HEK293 (cell line): Measurements from ENCODE around the gene ARHGAP45.

Experiments
- CTCF ChIA-PET: fragments of 350-600 bp; formaldehyde crosslinking; extraction: SDS; loops from one replicate; lab custom pipeline; 2021; ENCODE audit warnings: antibody characterized with exemption; lab: Yijun Ruan, JAX
- POLR2A ChIA-PET: fragments of 300-600 bp; formaldehyde crosslinking; extraction: SDS; loops from one replicate; lab custom pipeline; 2020; ENCODE audit warnings: antibody characterized with exemption, inconsistent platforms; lab: Yijun Ruan, JAX
- H3K27ac ChIP-seq: fragments of 200-500 bp; sonication (Bioruptor generic); 2 replicates; pipeline ENCODE4 v1.5.1; 2014; ENCODE audit warnings: low read depth, low read length, control low read depth, inconsistent platforms; ENCODE audit errors: extremely low read depth
- H3K36me3 ChIP-seq, 2 experiments: fragments of 200-500 bp in 1 of 2; sonication (Bioruptor generic) in 1 of 2; 1 replicate in 1 of 2; 2 replicates in 1 of 2; pipeline ENCODE4 v1.5.1; 2014 to 2017; ENCODE audit warnings: inconsistent platforms in 2 of 2, low read length in 2 of 2; ENCODE audit not compliant: control insufficient read depth in 2 of 2, insufficient read depth in 1 of 2
- H3K4me1 ChIP-seq: fragments of 200-500 bp; sonication (Bioruptor generic); 2 replicates; pipeline ENCODE4 v1.5.1; 2014; ENCODE audit warnings: mild to moderate bottlenecking, low read length, inconsistent platforms; ENCODE audit not compliant: control insufficient read depth, insufficient read depth
- H3K4me3 ChIP-seq: 2 replicates; pipeline ENCODE4 v1.5.1; 2011; ENCODE audit warnings: low read depth, mild to moderate bottlenecking, control low read depth, low read length, moderate library complexity
- H3K9me3 ChIP-seq: fragments of 200-500 bp; sonication (Bioruptor generic); 2 replicates; pipeline ENCODE4 v1.5.1; 2014; ENCODE audit warnings: low read depth, low read length, inconsistent platforms; ENCODE audit not compliant: control insufficient read depth, insufficient read depth
- BCL11A ChIP-seq: fragments of 450-650 bp; formaldehyde crosslinking; IDR thresholded peaks from 2 replicates; pipeline ENCODE4 v1.5.1; 2016; ENCODE audit warnings: low read depth, missing biosample characterization, missing genetic modification characterization
- OSR2 ChIP-seq: fragments of 450-650 bp; formaldehyde crosslinking; IDR thresholded peaks from 2 replicates; pipeline ENCODE4 v1.5.1; 2016; ENCODE audit warnings: missing biosample characterization, missing genetic modification characterization
- TRIM28 ChIP-seq: IDR thresholded peaks from 2 replicates; pipeline ENCODE4 v1.6.1; 2011; ENCODE audit warnings: low read length, control low read depth, borderline replicate concordance
- YY2 ChIP-seq: fragments of 450-650 bp; formaldehyde crosslinking; IDR thresholded peaks from 2 replicates; pipeline ENCODE4 v1.5.1; 2016; ENCODE audit warnings: missing biosample characterization, missing genetic modification characterization
- ZBTB20 ChIP-seq: fragments of 450-650 bp; formaldehyde crosslinking; IDR thresholded peaks from 2 replicates; pipeline ENCODE4 v1.5.1; 2016; ENCODE audit warnings: missing biosample characterization, missing genetic modification characterization
- ZBTB48 ChIP-seq: fragments of 450-650 bp; formaldehyde crosslinking; IDR thresholded peaks from 2 replicates; pipeline ENCODE4 v1.5.1; 2016; ENCODE audit warnings: missing biosample characterization, missing genetic modification characterization
- ZNF114 ChIP-seq: fragments of 450-650 bp; formaldehyde crosslinking; IDR thresholded peaks from 2 replicates; pipeline ENCODE4 v1.5.0; 2017; ENCODE audit warnings: missing biosample characterization, missing genetic modification characterization
- ZNF280D ChIP-seq: fragments of 450-650 bp; formaldehyde crosslinking; IDR thresholded peaks from 2 replicates; pipeline ENCODE4 v1.5.1; 2016; ENCODE audit warnings: missing biosample characterization, missing genetic modification characterization
- ZNF426 ChIP-seq: fragments of 450-650 bp; formaldehyde crosslinking; IDR thresholded peaks from 2 replicates; pipeline ENCODE4 v1.5.1; 2017; ENCODE audit warnings: missing biosample characterization, missing genetic modification characterization, mild to moderate bottlenecking, inconsistent platforms, moderate library complexity
- ZNF449 ChIP-seq: fragments of 450-650 bp; formaldehyde crosslinking; IDR thresholded peaks from 2 replicates; pipeline ENCODE4 v1.5.1; 2017; ENCODE audit warnings: missing biosample characterization, mild to moderate bottlenecking, missing genetic modification characterization, moderate library complexity
- ZNF488 ChIP-seq: fragments of 450-650 bp; formaldehyde crosslinking; IDR thresholded peaks from 2 replicates; pipeline ENCODE4 v1.5.1; 2016; ENCODE audit warnings: missing biosample characterization, missing genetic modification characterization
- ZNF596 ChIP-seq: fragments of 450-650 bp; IDR thresholded peaks from 2 replicates; pipeline ENCODE4 v1.5.0; 2018; ENCODE audit warnings: missing biosample characterization, mild to moderate bottlenecking, missing genetic modification characterization, moderate library complexity
- ZNF621 ChIP-seq: fragments of 450-650 bp; formaldehyde crosslinking; IDR thresholded peaks from 2 replicates; pipeline ENCODE4 v1.5.1; 2017; ENCODE audit warnings: missing biosample characterization, missing genetic modification characterization
- ZNF624 ChIP-seq: fragments of 450-650 bp; formaldehyde crosslinking; IDR thresholded peaks from 2 replicates; pipeline ENCODE4 v1.5.1; 2017; ENCODE audit warnings: missing biosample characterization, missing genetic modification characterization
- ZNF658 ChIP-seq: fragments of 450-650 bp; formaldehyde crosslinking; IDR thresholded peaks from 2 replicates; pipeline ENCODE4; 2016; ENCODE audit warnings: missing biosample characterization, missing genetic modification characterization
- ZNF664 ChIP-seq: fragments of 450-650 bp; formaldehyde crosslinking; IDR thresholded peaks from 2 replicates; pipeline ENCODE4 v1.5.1; 2016; ENCODE audit warnings: missing biosample characterization, missing genetic modification characterization
- ZNF76 ChIP-seq: fragments of 450-650 bp; formaldehyde crosslinking; IDR thresholded peaks from 2 replicates; pipeline ENCODE4; 2016; ENCODE audit warnings: low read depth, missing biosample characterization, missing genetic modification characterization, borderline replicate concordance
- ZNF792 ChIP-seq: fragments of 450-650 bp; formaldehyde crosslinking; IDR thresholded peaks from 2 replicates; pipeline ENCODE4 v1.5.1; 2016; ENCODE audit warnings: missing biosample characterization, missing genetic modification characterization
- TF ChIP-seq, protein P1 (sequence below): fragments of 450-650 bp; formaldehyde crosslinking; IDR thresholded peaks from 2 replicates; pipeline ENCODE4 v1.5.1; 2016; ENCODE audit warnings: missing biosample characterization, missing genetic modification characterization
- TF ChIP-seq, protein P2 (sequence below): fragments of 450-650 bp; formaldehyde crosslinking; IDR thresholded peaks from 2 replicates; pipeline ENCODE4 v1.5.1; 2016; ENCODE audit warnings: missing biosample characterization, missing genetic modification characterization

Gene ARHGAP45

GRCh38 chr19:1019616-1019961, 47.4 kb upstream of the ARHGAP45 start:
- peaks cover 7% of the 10 kb centered on the region for H3K4me1 ChIP-seq
- H3K9me3 ChIP-seq, result no peaks in the 10 kb centered on the region
- peaks cover 0 to 32% of the 10 kb centered on the region in 2 experiments; a peak in 1 of 3 replicates for H3K36me3 ChIP-seq
- TF ChIP-seq ZNF114 (tag by site-specific recombination), result no peak
- no peak for TF ChIP-seq ZNF280D (tag by site-specific recombination)
- no peak for TF ChIP-seq TRIM28
- no peak for TF ChIP-seq ZNF426 (tag by site-specific recombination)
- no peak for TF ChIP-seq OSR2 (tag by site-specific recombination)
- TF ChIP-seq YY2 (tag by site-specific recombination), result no peak
- no peak for TF ChIP-seq ZNF658
- POLR2A ChIA-PET, result interaction anchor here (1.1 to 1.2 kb wide), 3 partner anchors 21 to 85 kb away, joined by 3 to 4 read pairs (median 3); partner anchors contain the start of gene ABCA7
- CTCF ChIA-PET, result interaction anchor here (0.6 to 1.0 kb wide), 4 partner anchors 82 to 351 kb away, joined by 3 to 5 read pairs (median 4); no protein-coding TSS in a partner anchor
- peak overlapping the region; percentile 86 for H3K4me3 ChIP-seq
- peak overlapping the region; percentile 80 for H3K27ac ChIP-seq

DNA sequence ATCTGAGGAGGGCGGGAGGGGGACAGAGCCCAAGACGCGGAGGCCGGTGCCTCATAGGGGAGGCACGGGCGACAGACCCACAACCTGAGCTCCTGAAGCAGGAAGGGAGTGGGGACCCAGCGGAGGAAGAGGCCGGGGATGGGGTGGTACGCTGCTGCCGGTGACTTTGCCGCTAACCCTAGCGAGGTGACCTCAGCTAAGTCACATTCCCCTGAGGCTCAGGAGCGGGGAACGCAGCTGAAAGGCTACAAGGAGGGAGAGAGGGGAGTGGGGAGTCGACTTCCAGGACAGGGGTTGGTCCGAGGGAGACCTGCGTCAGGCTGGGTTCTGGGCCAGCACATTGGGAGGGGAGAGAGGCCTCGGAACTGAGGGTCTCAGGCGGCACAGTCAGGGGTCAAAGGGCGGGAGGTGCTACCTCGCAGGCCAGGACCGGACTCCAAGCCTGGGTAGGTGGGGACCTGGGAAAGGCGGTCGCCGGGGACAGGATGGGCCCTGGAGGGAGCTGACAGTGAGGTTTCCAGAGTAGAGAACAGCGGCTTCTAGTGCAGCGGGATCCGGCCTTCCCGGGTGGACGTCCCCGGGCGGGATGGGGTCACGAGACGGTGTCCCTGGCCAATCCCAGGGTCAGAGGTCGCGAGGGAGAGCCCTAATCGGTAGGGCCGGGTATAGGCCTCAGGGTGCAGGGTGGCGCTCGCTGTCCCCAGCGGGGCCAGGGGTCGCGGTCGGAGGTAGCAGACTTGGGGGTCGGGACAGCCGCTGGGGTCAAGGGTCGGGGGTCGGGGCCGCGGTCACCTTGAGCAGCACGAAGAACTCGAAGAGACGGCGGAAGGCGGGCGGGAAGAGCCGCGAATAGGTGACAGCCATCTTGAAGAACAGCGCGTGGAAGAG, 46.7 kb upstream of the ARHGAP45 start:
- ChIA-PET CTCF (interaction anchor here (0.6 to 1.0 kb wide), 4 partner anchors 81 to 352 kb away, joined by 3 to 5 read pairs (median 4); no protein-coding TSS in a partner anchor), POLR2A (interaction anchor here (1.1 to 1.2 kb wide), 2 partner anchors 20 to 21 kb away, joined by 3 read pairs; partner anchors contain the start of gene ABCA7)
- Histone ChIP-seq H3K4me3 (peak overlapping the region; percentile 86), H3K36me3 (peaks cover 0 to 26% of the 10 kb centered on the region in 2 experiments; a peak in 1 of 3 replicates), H3K4me1 (peaks cover 7% of the 10 kb centered on the region), H3K9me3 (no peaks in the 10 kb centered on the region), H3K27ac (peak overlapping the region; percentile 80)
- TF ChIP-seq ZNF624 (tag by site-specific recombination) (no peak), ZBTB48 (peak; percentile 62), ZBTB20 (tag by site-specific recombination) (peak; percentile 15; the same call in 1 of the 2 replicates), BCL11A (tag by site-specific recombination) (peak; percentile 74; the same call in 1 of the 2 replicates), ZNF621 (tag by site-specific recombination) (no peak), ZNF596 (tag by site-specific recombination) (no peak; the same call in 1 of the 2 replicates), ZNF76 (tag by site-specific recombination) (peak; percentile 48), ZNF664 (no peak), ZNF449 (tag by site-specific recombination) (no peak), ZNF792 (peak; percentile 24; the same call in 1 of the 2 replicates), ZNF488 (tag by site-specific recombination) (no peak)
- TF ChIP-seq, protein P1, sequence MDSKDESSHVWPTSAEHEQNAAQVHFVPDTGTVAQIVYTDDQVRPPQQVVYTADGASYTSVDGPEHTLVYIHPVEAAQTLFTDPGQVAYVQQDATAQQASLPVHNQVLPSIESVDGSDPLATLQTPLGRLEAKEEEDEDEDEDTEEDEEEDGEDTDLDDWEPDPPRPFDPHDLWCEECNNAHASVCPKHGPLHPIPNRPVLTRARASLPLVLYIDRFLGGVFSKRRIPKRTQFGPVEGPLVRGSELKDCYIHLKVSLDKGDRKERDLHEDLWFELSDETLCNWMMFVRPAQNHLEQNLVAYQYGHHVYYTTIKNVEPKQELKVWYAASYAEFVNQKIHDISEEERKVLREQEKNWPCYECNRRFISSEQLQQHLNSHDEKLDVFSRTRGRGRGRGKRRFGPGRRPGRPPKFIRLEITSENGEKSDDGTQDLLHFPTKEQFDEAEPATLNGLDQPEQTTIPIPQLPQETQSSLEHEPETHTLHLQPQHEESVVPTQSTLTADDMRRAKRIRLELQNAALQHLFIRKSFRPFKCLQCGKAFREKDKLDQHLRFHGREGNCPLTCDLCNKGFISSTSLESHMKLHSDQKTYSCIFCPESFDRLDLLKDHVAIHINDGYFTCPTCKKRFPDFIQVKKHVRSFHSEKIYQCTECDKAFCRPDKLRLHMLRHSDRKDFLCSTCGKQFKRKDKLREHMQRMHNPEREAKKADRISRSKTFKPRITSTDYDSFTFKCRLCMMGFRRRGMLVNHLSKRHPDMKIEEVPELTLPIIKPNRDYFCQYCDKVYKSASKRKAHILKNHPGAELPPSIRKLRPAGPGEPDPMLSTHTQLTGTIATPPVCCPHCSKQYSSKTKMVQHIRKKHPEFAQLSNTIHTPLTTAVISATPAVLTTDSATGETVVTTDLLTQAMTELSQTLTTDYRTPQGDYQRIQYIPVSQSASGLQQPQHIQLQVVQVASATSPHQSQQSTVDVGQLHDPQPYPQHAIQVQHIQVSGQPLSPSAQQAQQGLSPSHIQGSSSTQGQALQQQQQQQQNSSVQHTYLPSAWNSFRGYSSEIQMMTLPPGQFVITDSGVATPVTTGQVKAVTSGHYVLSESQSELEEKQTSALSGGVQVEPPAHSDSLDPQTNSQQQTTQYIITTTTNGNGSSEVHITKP, result 0 out of 2 replicates have a peak, but pooled peaks have one; percentile 16
- TF ChIP-seq, protein P2, sequence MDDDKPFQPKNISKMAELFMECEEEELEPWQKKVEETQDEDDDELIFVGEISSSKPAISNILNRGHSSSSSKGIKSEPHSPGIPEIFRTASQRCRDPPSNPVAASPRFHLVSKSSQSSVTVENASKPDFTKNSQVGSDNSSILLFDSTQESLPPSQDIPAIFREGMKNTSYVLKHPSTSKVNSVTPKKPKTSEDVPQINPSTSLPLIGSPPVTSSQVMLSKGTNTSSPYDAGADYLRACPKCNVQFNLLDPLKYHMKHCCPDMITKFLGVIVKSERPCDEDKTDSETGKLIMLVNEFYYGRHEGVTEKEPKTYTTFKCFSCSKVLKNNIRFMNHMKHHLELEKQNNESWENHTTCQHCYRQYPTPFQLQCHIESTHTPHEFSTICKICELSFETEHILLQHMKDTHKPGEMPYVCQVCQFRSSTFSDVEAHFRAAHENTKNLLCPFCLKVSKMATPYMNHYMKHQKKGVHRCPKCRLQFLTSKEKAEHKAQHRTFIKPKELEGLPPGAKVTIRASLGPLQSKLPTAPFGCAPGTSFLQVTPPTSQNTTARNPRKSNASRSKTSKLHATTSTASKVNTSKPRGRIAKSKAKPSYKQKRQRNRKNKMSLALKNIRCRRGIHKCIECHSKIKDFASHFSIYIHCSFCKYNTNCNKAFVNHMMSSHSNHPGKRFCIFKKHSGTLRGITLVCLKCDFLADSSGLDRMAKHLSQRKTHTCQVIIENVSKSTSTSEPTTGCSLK (tag by site-specific recombination), result no peak
